Keratinocyte (primary cell): ENCODE data around the gene TBC1D22B. TPM values are rescaled to one million over a fixed set of nuclear protein-coding genes. Genes with fewer than 3 reads are reported as not detected.

Source experiments
- DNase-seq: peaks from one replicate; pipeline ENCODE4 v3.0.0-alpha.2; 2011; ENCODE audit warnings: low read depth, missing footprints, low spot score
- FAIRE-seq: peaks from 2 replicates; lab custom pipeline; 2011; peaks lifted over from hg19 to GRCh38; lab: Jason Lieb, UNC
- H2AFZ ChIP-seq: 2 replicates; pipeline ENCODE4 v1.6.0; 2012; ENCODE audit warnings: low read length, control low read depth, inconsistent platforms; ENCODE audit not compliant: control insufficient read depth
- H3K27ac ChIP-seq: 2 replicates; pipeline ENCODE4 v1.5.1; 2011; ENCODE audit warnings: low read length; ENCODE audit not compliant: control insufficient read depth, insufficient read depth
- H3K27me3 ChIP-seq: 3 replicates; pipeline ENCODE4 v1.6.0; 2011; ENCODE audit warnings: low read length; ENCODE audit not compliant: control insufficient read depth, insufficient read depth; ENCODE audit errors: extremely low read depth
- H3K36me3 ChIP-seq, 2 experiments: 2 replicates in 1 of 2; 3 replicates in 1 of 2; pipeline ENCODE4 v1.5.1; 2011; ENCODE audit warnings: low read length in 2 of 2, mild to moderate bottlenecking in 1 of 2; ENCODE audit not compliant: control insufficient read depth in 2 of 2, insufficient read depth in 2 of 2; ENCODE audit errors: extremely low read depth in 1 of 2
- H3K4me1 ChIP-seq: 3 replicates; pipeline ENCODE4 v1.5.1; 2011; ENCODE audit warnings: low read length; ENCODE audit not compliant: control insufficient read depth, insufficient read depth; ENCODE audit errors: extremely low read depth
- H3K4me2 ChIP-seq: 3 replicates; pipeline ENCODE4 v1.6.0; 2011; ENCODE audit warnings: low read depth, low read length; ENCODE audit not compliant: control insufficient read depth, insufficient read depth; ENCODE audit errors: extremely low read depth
- H3K4me3 ChIP-seq, 3 experiments: fragments of 200-600 bp in 1 of 3; sonication (generic) in 1 of 3; 2 replicates in 2 of 3; 3 replicates in 1 of 3; pipeline ENCODE4 v1.5.1; 2011 to 2016; ENCODE audit warnings: low read length in 3 of 3, mild to moderate bottlenecking in 3 of 3, control low read depth in 2 of 3, inconsistent platforms in 1 of 3, low read depth in 1 of 3, mixed read lengths in 1 of 3, mixed run types in 1 of 3, moderate library complexity in 1 of 3; ENCODE audit not compliant: control insufficient read depth in 2 of 3, insufficient read depth in 2 of 3; ENCODE audit errors: extremely low read depth in 1 of 3
- H3K79me2 ChIP-seq: 2 replicates; pipeline ENCODE4 v1.6.0; 2012; ENCODE audit warnings: low read length; ENCODE audit not compliant: control insufficient read depth, insufficient read depth
- H3K9ac ChIP-seq: 3 replicates; pipeline ENCODE4 v1.6.0; 2011; ENCODE audit warnings: low read length; ENCODE audit not compliant: control insufficient read depth, insufficient read depth; ENCODE audit errors: extremely low read depth
- H3K9me1 ChIP-seq: 3 replicates; pipeline ENCODE4 v1.6.0; 2011; ENCODE audit warnings: low read length; ENCODE audit not compliant: control insufficient read depth, insufficient read depth; ENCODE audit errors: extremely low read depth
- H3K9me3 ChIP-seq: 2 replicates; pipeline ENCODE4 v1.5.1; 2012; ENCODE audit warnings: low read depth, low read length; ENCODE audit not compliant: control insufficient read depth
- H4K20me1 ChIP-seq: 3 replicates; pipeline ENCODE4 v1.6.0; 2011; ENCODE audit warnings: low read length; ENCODE audit not compliant: control insufficient read depth, insufficient read depth; ENCODE audit errors: extremely low read depth
- EZH2 ChIP-seq: IDR thresholded peaks from one replicate; pipeline ENCODE4 v1.6.1; 2012; ENCODE audit warnings: inconsistent platforms, mild to moderate bottlenecking, low read length, moderate library complexity
- dilution Hi-C: fragments of 300-500 bp; cut with MboI; formaldehyde crosslinking; loops from one replicate; pipeline ENCODE4 v1.7.0; 2020; ENCODE audit warnings: low sequenced_read_pairs; ENCODE audit not compliant: extremely low pct_ligation_motif_present
- polyA plus RNA-seq, 5 experiments: library from polyadenylated mRNA; depleted of rRNA in 3 of 5; stranded (reverse) in 3 of 5; stranded (forward) in 1 of 5; unstranded in 1 of 5; fragments of >200 nt; gene quantifications; 1 replicate in 1 of 5; 2 replicates in 3 of 5; 3 replicates in 1 of 5; pipeline versions ENCODE4 v1.2.1 to v1.2.3, GENCODE V29; 2011 to 2012; ENCODE audit warnings: missing spikeins in 2 of 5, low read depth in 1 of 5, low replicate concordance in 1 of 5
- TF ChIP-seq, protein P1 (sequence below), 3 experiments: IDR thresholded peaks in 1 of 3; conservative IDR thresholded peaks in 1 of 3; optimal IDR thresholded peaks in 1 of 3; 2 replicates in 2 of 3; 3 replicates in 1 of 3; pipeline versions ENCODE3 to v1.5.1; 2011; ENCODE audit warnings: low read length in 3 of 3, mild to moderate bottlenecking in 3 of 3, moderate library complexity in 2 of 3, control low read depth in 1 of 3, inconsistent platforms in 1 of 3; ENCODE audit not compliant: insufficient read depth in 2 of 3; ENCODE audit errors: extremely low read depth in 1 of 3

The TBC1D22B gene
- polyA plus RNA-seq, 1 donor (not counting 4 experiments of a cell fraction or from before 2014, with no cell fraction given) = 5.9 TPM

DNA sequence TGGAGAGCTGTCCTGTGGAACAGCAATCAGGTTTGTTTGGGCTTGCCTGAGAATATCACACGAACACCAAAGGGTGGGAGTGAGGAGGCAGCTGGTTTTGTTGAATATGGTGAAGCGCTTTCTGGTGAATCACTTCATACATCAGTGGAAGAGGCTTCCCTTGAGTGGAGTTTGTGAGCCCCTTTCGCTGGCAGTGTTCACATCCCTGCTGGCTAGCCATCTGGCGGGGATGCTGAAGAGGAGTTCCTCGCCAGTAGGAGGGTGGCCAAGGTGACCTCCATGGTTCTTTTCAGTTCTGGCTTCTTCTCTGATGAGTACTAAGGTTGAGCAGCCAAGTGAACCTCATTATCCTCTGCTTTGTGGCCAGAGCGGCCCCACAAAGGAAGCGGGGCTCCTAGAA lies 58.5 kb downstream of the TBC1D22B start:
- Histone ChIP-seq H3K4me3 (no peak overlapping the region), H3K27me3 (no peaks in the 10 kb centered on the region), H3K9ac (no peak overlapping the region), H3K27ac (no peak overlapping the region), H3K4me2 (no peak overlapping the region), H4K20me1 (no peaks in the 10 kb centered on the region), H3K79me2 (no peaks in the 10 kb centered on the region), H3K36me3 (peaks cover 34 to 35% of the 10 kb centered on the region in 2 experiments), H3K9me1 (no peaks in the 10 kb centered on the region), H3K9me3 (no peaks in the 10 kb centered on the region), H3K4me1 (peaks cover 6% of the 10 kb centered on the region), H2AFZ (no peak overlapping the region)
- TF ChIP-seq, protein P1, sequence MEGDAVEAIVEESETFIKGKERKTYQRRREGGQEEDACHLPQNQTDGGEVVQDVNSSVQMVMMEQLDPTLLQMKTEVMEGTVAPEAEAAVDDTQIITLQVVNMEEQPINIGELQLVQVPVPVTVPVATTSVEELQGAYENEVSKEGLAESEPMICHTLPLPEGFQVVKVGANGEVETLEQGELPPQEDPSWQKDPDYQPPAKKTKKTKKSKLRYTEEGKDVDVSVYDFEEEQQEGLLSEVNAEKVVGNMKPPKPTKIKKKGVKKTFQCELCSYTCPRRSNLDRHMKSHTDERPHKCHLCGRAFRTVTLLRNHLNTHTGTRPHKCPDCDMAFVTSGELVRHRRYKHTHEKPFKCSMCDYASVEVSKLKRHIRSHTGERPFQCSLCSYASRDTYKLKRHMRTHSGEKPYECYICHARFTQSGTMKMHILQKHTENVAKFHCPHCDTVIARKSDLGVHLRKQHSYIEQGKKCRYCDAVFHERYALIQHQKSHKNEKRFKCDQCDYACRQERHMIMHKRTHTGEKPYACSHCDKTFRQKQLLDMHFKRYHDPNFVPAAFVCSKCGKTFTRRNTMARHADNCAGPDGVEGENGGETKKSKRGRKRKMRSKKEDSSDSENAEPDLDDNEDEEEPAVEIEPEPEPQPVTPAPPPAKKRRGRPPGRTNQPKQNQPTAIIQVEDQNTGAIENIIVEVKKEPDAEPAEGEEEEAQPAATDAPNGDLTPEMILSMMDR (optimal IDR thresholded peaks at IDR 0.05 in 1 of 3, IDR thresholded peaks at IDR 0.05 in 1 of 3, conservative IDR thresholded peaks at IDR 0.05 in 1 of 3; ENCODE audit: extremely low read depth in 1 of 3, insufficient read depth in 2 of 3, low read length in 3 of 3) = no peak
- TF ChIP-seq EZH2 = no peak
- DNase-seq = no peak
- dilution Hi-C loops = no loop called here
- no peak for FAIRE-seq

- dilution Hi-C loops = no loop called here
- FAIRE-seq (no peak), DNase-seq (no peak)
- H3K79me2 ChIP-seq = no peaks in the 10 kb centered on the region
- H3K9me3 ChIP-seq = no peaks in the 10 kb centered on the region
- H3K4me2 ChIP-seq = no peak overlapping the region
- H3K36me3 ChIP-seq = peaks cover 33 to 41% of the 10 kb centered on the region in 2 experiments
- no peak overlapping the region for H3K27ac ChIP-seq
- H3K4me1 ChIP-seq = peaks cover 6% of the 10 kb centered on the region
- H4K20me1 ChIP-seq = no peaks in the 10 kb centered on the region
- H2AFZ ChIP-seq = no peak overlapping the region
- TF ChIP-seq, protein P1 (optimal IDR thresholded peaks at IDR 0.05 in 1 of 3, IDR thresholded peaks at IDR 0.05 in 1 of 3, conservative IDR thresholded peaks at IDR 0.05 in 1 of 3; ENCODE audit: extremely low read depth in 1 of 3, insufficient read depth in 2 of 3, low read length in 3 of 3) = no peak
- no peak for TF ChIP-seq EZH2
- H3K27me3 ChIP-seq = no peaks in the 10 kb centered on the region
- H3K9ac ChIP-seq = no peak overlapping the region
- no peak overlapping the region for H3K4me3 ChIP-seq
- H3K9me1 ChIP-seq = no peaks in the 10 kb centered on the region
These were observed 59.9 kb downstream of the TBC1D22B start for GRCh38 chr6:37317312-37318038.
